GM21737 (cell line): ENCODE results near the gene SCMH1.
"Not testable (repeated sequence)": the region's sequence is repeated elsewhere in the genome, so short reads cannot be mapped to it uniquely, and the experiment has no call there.

Experiments
- ATAC-seq: cut with Tn5 transposase; IDR thresholded peaks from one replicate; pipeline ENCODE4 v1.9.1; 2021; ENCODE audit warnings: mild to moderate bottlenecking, moderate library complexity; ENCODE audit not compliant: unreplicated experiment

Gene SCMH1

DNA sequence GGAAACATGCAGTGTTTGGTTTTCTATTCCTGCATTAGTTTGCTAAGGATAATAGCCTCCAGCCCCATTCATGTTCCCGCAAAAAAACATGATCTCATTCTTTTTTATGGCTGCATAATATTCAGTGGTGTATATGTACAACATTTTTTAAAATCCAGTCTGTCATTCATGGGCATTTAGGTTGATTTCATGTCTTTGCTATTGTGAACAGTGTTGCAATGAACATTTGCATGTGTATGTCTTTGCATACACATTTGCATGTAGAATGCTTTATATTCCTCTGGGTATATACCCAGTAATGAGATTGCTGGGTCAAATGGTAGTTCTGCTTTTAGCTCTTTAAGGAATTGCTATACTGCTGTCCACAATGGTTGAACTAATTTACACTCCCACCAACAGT, 9.0 kb upstream of the SCMH1 start:
- ATAC-seq = not testable (repeated sequence)

- ATAC-seq = no peak
Measured at GRCh38 chr1:41249319-41249718, 7.2 kb upstream of the SCMH1 start.

GRCh38 chr1:41246568-41246967, 4.5 kb upstream of the SCMH1 start:
- no peak for ATAC-seq

DNA sequence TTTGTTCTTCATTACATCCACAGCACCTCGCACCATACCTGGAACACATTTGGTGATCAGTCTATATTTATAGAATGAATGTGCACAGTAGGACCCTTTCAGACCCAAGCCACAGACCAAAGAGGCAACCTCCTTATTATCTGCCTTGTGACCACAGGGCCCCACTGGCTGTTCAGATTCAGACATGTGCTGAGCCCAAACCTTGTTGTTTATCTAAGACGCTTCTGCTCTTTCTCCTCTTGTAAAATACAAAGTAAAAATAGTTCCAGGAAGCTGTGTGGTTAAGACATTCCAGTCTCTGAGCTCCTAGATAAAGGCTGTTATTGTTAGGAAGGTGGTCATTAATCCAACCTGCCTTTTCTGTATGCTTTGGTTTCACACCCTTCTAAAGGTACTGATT, 3.6 kb upstream of the SCMH1 start:
- ATAC-seq = no peak

DNA sequence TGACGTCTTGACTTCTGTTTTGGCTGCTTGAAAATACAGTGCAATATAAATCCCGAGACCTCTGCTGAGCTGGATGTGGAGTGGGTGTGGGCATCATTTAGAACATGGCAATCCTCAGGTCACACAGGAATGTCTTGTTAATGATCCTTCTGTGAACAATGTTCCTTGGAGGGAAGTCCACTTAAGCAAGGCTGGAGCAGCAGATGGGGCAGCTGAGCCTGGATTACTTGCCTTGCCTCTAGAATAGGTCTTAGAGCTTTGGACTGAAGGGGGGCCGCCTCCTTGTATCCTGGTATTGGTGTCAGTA, 926 bp upstream of the SCMH1 start:
- no peak for ATAC-seq

GRCh38 chr1:41242342-41243078, 404 bp upstream of the SCMH1 start:
- no peak for ATAC-seq

DNA sequence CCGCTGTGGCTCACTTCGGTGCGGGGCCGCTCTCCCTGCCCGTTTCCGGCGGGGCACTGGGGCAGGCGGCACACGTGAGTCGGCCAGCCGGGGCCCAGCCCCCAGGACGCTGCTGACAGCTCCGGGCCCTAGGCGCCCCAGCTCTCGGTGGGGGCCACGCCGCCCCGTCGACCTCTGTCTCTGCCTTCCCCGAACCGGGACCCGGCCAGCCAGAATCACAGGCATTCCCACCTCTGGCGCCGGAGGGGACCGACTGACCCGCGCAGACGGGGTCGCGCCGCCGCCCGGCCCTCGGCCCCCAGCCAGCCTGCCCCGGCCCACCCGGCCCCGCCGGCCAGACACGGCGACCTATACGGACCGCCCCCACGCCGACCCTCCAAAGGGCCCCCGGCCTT, 755 bp downstream of the SCMH1 start:
- ATAC-seq = peak; percentile 54

DNA sequence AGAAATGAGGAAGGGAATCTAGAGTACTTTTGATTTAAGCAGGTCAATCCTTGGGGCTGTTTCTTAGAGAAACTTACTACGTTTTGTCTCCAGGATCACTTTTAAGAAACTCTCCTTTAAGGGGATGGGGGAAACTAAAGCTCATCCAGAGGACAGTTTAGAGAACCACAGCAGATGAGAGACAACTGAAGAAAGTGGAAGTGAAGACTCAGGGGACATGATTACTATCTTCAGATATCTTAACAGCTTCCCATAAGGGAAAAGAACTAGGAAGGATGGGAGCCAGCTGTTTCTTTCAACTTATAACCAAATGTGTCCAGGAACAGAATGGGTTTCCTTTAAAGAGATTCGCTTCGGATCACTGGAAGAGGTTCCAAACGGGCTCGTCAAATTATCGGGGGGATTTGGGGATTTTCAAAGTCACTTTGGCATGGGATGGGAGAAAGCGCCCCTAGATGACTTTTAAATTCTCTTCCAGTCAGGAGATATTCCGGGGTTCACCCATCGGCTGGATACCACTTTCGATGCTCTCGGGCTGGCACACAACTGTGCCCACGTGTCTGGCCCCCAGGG, 1.2 kb downstream of the SCMH1 start:
- no peak for ATAC-seq

GRCh38 chr1:41239988-41240610, 2.0 kb downstream of the SCMH1 start:
- no peak for ATAC-seq

GRCh38 chr1:41238311-41238988, 3.7 kb downstream of the SCMH1 start:
- ATAC-seq = no peak

DNA sequence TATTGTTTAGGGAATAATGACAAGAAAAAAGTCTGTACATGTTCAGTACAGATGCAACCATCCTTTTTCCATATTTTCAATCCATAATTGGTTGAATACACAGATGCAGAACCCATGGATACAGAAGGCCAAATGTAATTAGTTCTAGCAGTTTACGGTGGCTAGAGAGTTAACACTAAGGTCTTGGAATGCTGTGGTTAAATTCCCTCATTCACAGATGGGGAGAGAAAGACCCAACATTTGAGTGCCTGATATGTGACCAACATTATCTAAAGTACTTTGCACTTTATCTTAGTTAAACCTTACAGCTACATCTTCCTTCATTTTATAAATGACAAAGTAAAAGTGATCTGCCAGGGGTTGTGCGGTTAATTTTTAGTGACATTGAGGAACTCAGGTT, 5.3 kb downstream of the SCMH1 start:
- no peak for ATAC-seq

DNA sequence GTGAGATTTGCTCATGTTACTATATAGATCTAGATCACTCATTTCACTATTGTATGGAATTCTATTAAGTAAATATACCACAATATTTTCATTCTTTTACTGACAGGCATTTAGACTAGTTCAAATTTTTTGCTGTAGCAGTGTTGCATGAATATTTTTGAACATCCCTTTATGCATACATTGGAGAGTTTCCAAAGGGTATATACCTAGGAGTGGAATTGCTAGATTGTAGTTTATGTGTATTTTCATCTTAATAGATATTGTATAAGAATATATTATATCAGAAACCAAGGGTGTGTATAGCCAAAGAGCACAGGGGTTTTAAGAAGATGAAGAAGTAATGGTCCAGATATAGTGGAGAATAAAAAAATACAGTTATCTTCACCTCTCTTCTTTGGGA, 6.2 kb downstream of the SCMH1 start:
- ATAC-seq = no peak

DNA sequence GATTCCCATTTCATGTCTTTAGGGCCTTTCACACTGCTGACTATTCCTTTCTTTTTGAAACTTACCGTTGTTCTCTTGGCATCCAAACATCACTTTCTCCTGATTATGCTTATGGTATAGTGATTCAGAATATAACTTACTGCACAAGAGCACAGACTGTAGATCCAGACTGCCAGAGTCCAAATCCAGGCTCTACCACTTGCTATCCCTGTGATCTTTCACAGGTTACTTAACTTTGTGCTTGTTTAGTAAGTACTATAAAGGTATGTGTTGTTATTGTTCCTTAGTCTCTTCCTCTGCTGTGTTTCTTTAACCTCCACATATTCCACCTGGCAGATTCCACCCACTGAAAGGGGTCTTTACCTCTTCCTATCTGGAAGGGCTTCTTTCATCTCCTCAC, 8.4 kb downstream of the SCMH1 start:
- ATAC-seq = no peak

DNA sequence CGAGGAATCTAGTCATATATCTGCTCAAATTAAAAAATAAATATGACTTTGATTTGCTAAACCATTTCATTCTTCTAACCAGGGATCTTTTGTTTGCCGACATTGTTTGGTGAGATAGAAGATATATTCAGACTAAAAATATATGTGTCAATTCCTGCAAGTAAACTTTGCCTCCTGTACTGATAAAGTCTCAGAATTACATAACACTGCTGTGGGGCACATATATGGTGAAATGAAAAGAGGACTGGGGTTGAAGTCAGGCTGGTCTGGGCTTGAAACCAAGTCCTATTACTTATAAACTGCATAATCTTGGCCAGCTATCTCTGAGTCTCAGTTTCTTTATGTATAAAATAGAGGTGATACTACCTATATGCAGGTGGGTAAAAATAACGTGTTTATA, 9.8 kb downstream of the SCMH1 start:
- no peak for ATAC-seq

GRCh38 chr1:41230656-41231055, 11.4 kb downstream of the SCMH1 start:
- ATAC-seq = no peak

- not testable (repeated sequence) for ATAC-seq
Measured at GRCh38 chr1:41229219-41229618, 12.9 kb downstream of the SCMH1 start.

- ATAC-seq = no peak
Measured at GRCh38 chr1:41226815-41227434, 15.2 kb downstream of the SCMH1 start.

GRCh38 chr1:41225495-41225894, 16.6 kb downstream of the SCMH1 start:
- ATAC-seq = no peak

DNA sequence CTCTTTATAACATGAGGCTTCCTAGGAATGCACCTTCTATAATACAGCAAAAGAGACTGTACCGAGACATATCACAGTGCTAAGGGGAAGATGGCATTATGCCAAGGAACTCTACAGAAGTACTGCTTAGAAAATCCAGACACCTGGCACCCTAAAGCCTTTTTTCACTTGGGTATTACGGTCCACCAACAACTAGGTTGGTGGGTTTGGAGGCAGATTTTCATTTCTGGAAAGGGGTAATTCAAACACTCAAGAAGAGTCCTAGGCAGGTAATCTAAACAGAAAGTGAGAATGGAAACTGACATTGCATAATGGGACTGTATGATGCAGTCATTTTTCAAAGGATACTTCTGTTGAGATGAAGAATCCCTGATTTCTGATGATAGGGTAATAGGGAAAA, 19.6 kb downstream of the SCMH1 start:
- ATAC-seq = no peak

DNA sequence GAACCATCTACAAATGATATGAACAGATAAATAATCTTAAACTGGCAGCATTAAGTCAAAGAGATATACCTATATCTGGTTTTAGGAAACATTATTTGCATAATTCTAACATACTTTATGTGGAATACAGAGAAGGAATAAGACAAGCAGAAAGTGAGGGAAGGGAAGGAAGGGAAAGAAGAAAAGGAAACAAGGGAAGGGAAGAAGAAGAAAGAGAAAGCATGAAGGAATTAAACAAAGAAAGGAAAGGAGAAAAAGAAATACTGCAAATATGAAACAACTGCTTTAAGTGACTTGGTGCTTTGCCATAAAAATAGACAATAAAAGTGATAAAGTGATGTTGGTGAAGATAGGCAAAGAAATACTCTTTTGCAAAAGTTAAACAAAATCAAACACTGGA, 20.1 kb downstream of the SCMH1 start:
- ATAC-seq = no peak

- ATAC-seq = no peak
Measured at GRCh38 chr1:41218152-41218551, 24.0 kb downstream of the SCMH1 start.

DNA sequence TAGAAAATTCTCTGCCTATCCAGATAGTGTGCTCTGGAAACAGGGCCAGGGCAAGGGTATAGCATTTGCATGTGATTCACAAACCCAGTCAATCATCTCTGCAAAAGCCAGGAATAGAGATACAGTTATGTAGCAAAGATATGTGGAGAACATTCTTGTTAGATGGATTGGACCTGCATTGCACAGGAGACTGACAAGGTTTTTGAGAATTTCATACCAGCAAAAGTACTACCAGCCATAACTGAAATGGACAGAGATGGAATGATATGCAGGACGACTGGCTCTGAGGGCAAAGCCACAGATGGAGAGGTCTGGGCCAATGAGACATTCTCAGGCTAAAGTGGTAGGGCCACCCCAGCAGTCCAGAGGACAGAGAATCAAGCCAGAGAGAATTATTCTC, 24.7 kb downstream of the SCMH1 start:
- no peak for ATAC-seq
